Mesothelial cell of epicardium (in vitro differentiated cells): ENCODE measurements around the gene SSPN. TPM values are rescaled to one million over a fixed set of nuclear protein-coding genes. Genes with fewer than 3 reads are reported as not detected.
"Not testable (repeated sequence)": the region's sequence is repeated elsewhere in the genome, so short reads cannot be mapped to it uniquely, and the experiment has no call there.

Experiments
- DNase-seq, 2 experiments: peaks; one replicate each; pipeline ENCODE4 v3.0.0; 2021; ENCODE audit warnings: low spot score in 2 of 2; ENCODE audit not compliant: unreplicated experiment in 2 of 2
- H3K27ac Mint-ChIP-seq: 2 replicates; pipeline ENCODE4 v1.8.0; 2021; ENCODE audit warnings: mixed read lengths
- H3K27me3 Mint-ChIP-seq: 2 replicates; pipeline ENCODE4 v1.8.0; 2021; ENCODE audit warnings: low read depth, mixed read lengths
- H3K36me3 Mint-ChIP-seq: 2 replicates; pipeline ENCODE4 v1.8.0; 2021; ENCODE audit warnings: mixed read lengths
- H3K4me1 Mint-ChIP-seq: 2 replicates; pipeline ENCODE4 v1.8.0; 2021; ENCODE audit warnings: mixed read lengths
- H3K4me3 Mint-ChIP-seq: 2 replicates; pipeline ENCODE4 v1.8.0; 2021; ENCODE audit warnings: mild to moderate bottlenecking, moderate library complexity, mixed read lengths
- H3K9me3 Mint-ChIP-seq: 2 replicates; pipeline ENCODE4 v1.8.0; 2021; ENCODE audit warnings: mixed read lengths
- total RNA-seq: library from RNA; stranded (reverse); gene quantifications from 3 replicates; pipeline ENCODE4 v1.2.1, GENCODE V29; 2021
- TF ChIP-seq, protein P1 (sequence below): fragments of 200-600 bp; sonication (generic); IDR thresholded peaks from one replicate; pipeline ENCODE4 v1.5.0; 2021; ENCODE audit warnings: antibody characterized with exemption; ENCODE audit not compliant: unreplicated experiment

The SSPN gene
- total RNA-seq, 1 donor from 2014 or later: 19.4 TPM

DNA sequence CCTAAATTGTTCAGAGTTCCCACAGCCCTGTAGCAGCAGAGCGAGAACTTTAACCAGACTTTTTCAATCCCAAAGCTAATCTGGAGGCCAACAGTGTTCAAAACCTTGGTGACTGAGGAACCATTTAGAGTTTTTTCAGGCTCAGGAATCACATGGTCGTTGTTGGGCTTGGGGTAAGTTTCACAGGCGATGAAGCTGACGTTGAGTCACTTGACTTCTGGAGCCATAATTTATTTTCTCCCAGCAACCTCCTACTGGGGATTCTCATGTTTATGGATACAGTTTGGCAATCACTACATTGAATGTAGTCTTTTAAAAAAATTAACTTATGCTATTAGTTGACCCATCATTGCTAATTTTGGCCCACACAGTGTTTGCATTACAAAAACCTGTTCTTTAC is 34.5 kb downstream of the SSPN start:
- Mint-ChIP-seq H3K9me3 (no peaks in the 10 kb centered on the region), H3K27ac (no peak overlapping the region), H3K36me3 (no peaks in the 10 kb centered on the region), H3K4me1 (peaks cover 28% of the 10 kb centered on the region), H3K27me3 (peaks cover 11% of the 10 kb centered on the region), H3K4me3 (no peak overlapping the region)
- DNase-seq: no peak
- TF ChIP-seq, protein P1, sequence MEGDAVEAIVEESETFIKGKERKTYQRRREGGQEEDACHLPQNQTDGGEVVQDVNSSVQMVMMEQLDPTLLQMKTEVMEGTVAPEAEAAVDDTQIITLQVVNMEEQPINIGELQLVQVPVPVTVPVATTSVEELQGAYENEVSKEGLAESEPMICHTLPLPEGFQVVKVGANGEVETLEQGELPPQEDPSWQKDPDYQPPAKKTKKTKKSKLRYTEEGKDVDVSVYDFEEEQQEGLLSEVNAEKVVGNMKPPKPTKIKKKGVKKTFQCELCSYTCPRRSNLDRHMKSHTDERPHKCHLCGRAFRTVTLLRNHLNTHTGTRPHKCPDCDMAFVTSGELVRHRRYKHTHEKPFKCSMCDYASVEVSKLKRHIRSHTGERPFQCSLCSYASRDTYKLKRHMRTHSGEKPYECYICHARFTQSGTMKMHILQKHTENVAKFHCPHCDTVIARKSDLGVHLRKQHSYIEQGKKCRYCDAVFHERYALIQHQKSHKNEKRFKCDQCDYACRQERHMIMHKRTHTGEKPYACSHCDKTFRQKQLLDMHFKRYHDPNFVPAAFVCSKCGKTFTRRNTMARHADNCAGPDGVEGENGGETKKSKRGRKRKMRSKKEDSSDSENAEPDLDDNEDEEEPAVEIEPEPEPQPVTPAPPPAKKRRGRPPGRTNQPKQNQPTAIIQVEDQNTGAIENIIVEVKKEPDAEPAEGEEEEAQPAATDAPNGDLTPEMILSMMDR: no peak

DNA sequence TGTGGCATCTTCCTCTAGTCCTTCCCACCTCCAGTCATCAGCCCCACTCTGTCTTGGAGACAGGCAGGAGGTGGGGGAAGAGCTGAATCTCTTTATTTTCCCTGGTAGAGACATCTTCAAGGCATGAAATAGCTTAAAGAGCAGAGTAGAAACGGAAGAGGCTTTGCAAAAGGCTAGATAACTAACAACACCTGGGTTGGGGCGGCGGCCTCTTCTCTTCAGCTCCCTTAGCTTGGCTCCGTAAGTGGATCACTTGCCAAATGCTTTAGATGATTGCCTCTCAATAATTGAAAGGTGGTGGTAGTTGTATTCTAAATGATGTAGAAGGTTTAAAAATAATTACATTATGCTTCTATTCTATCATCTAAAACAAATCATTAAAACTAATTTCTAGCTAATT is 36.1 kb downstream of the SSPN start:
- no peaks in the 10 kb centered on the region for H3K36me3 Mint-ChIP-seq
- no peak overlapping the region for H3K4me3 Mint-ChIP-seq
- H3K27me3 Mint-ChIP-seq: peaks cover 4% of the 10 kb centered on the region
- TF ChIP-seq, protein P1: no peak
- H3K4me1 Mint-ChIP-seq: peaks cover 23% of the 10 kb centered on the region
- no peaks in the 10 kb centered on the region for H3K9me3 Mint-ChIP-seq
- DNase-seq: no peak
- H3K27ac Mint-ChIP-seq: no peak overlapping the region

DNA sequence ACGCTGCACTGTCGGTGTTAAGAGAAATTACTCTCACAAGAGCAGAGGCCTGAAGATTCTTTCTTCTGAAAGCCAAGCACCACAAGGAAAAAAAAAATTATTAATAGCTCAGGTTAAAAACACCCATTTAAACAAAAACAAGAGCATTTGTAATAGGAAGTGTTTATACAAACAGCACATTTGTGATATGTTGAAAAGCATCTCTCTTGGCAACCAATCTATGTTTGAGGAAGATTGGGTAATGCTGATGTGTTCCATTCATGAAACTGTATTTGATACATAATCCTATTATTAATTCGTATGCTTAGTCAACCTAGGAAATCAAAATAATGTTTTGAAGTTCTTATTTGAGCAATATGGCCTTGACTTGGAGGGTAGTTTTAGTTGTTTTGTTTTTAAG is 36.5 kb downstream of the SSPN start:
- TF ChIP-seq, protein P1: no peak
- Mint-ChIP-seq H3K36me3 (no peaks in the 10 kb centered on the region), H3K27me3 (peaks cover 2% of the 10 kb centered on the region), H3K4me3 (no peak overlapping the region), H3K9me3 (no peaks in the 10 kb centered on the region), H3K4me1 (peaks cover 20% of the 10 kb centered on the region), H3K27ac (no peak overlapping the region)
- no peak for DNase-seq

DNA sequence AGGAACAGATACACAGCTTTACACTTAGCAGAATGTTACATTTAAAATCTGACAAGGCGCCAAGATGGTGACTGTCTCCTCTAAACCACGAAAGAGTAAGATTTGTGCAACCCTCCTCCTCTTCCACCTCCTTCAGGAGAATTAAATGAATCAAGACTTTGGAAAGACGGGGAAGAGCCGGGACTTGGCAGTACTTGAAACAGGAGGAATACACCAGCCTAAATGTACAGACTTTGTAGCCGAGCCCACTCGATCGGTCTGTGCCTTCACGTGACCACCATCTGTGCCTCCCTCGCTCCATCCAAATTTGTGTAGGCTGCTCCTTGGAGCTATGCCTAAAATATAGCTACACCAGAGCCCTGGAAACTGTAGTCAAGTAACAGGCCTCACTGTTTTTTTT is 38.3 kb downstream of the SSPN start:
- Mint-ChIP-seq H3K36me3 (no peaks in the 10 kb centered on the region), H3K4me3 (no peak overlapping the region), H3K9me3 (no peaks in the 10 kb centered on the region), H3K27ac (peak overlapping the region; percentile 23), H3K4me1 (peaks cover 22% of the 10 kb centered on the region), H3K27me3 (peaks cover 2% of the 10 kb centered on the region)
- TF ChIP-seq, protein P1: no peak
- no peak for DNase-seq

DNA sequence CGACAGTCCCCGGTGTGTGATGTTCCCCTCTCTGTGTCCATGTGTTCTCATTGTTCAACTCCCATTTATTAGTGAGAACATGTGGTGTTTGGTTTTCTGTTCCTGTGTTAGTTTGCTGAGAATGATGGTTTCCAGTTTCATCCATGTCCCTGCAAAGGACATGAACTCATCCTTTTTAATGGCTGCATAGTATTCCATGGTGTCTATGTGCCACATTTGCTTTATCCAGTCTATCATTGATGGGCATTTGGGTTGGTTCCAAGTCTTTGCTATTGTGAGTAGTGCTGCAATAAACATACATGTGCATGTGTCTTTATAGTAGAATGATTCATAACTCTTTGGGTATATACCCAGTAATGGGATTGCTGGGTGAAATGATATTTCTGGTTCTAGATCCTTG is 40.1 kb downstream of the SSPN start:
- H3K9me3 Mint-ChIP-seq, H3K27ac Mint-ChIP-seq, H3K4me3 Mint-ChIP-seq: not testable (repeated sequence)

GRCh38 chr12:26238341-26239121 is 43.2 kb downstream of the SSPN start:
- H3K36me3 Mint-ChIP-seq: no peaks in the 10 kb centered on the region
- peaks cover 2% of the 10 kb centered on the region for H3K27me3 Mint-ChIP-seq
- no peak overlapping the region for H3K4me3 Mint-ChIP-seq
- no peaks in the 10 kb centered on the region for H3K9me3 Mint-ChIP-seq
- TF ChIP-seq, protein P1: no peak
- DNase-seq: no peak
- H3K4me1 Mint-ChIP-seq: peaks cover 27% of the 10 kb centered on the region
- no peak overlapping the region for H3K27ac Mint-ChIP-seq

More for the DNA sequence above, 40.1 kb downstream of the SSPN start:
- H3K4me1 Mint-ChIP-seq: peaks cover 30% of the 10 kb centered on the region
- DNase-seq, H3K36me3 Mint-ChIP-seq, H3K27me3 Mint-ChIP-seq: not testable (repeated sequence)
